Measurements from ENCODE around the gene CLIP3.

The CLIP3 gene

DNA sequence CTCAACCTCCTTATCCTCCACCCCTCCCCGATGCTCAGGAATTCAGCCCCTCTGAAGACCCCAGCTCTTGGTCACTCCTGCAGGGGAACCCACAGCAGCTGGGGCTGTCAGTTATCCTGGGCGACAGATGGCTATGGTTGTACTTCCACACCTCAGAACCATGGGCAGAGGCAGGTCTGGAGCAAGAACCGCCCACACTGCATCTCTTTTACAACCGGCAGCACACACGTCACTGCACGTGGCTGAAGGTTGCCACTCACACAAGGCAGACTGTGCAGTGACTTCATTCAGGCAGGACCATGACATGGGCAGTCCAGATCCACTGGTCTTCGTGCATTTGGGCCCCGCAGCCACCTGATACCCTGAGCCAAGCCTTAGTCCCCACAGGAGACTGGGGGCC is 59.2 kb downstream of the CLIP3 start:
- peaks cover 4% of the 10 kb centered on the region; the same call in 1 of the 2 replicates for H3K27me3 ChIP-seq (ENCODE audit: insufficient read depth, low read length)
- no peaks in the 10 kb centered on the region for H3K36me3 ChIP-seq (ENCODE audit: insufficient read depth, low read length)
- no peak overlapping the region for H3K4me3 ChIP-seq (ENCODE audit: low read depth, low read length)
- no peak overlapping the region for H3K27ac ChIP-seq (ENCODE audit: low read depth, low read length)
- H3K4me1 ChIP-seq (ENCODE audit: control insufficient read depth, insufficient read depth, low read length, unreplicated experiment): no peaks in the 10 kb centered on the region
- no peaks in the 10 kb centered on the region for H3K79me2 ChIP-seq (ENCODE audit: control insufficient read depth, insufficient read depth, low read length, unreplicated experiment)
- H2AFZ ChIP-seq (ENCODE audit: low read length, unreplicated experiment): no peak overlapping the region

DNA sequence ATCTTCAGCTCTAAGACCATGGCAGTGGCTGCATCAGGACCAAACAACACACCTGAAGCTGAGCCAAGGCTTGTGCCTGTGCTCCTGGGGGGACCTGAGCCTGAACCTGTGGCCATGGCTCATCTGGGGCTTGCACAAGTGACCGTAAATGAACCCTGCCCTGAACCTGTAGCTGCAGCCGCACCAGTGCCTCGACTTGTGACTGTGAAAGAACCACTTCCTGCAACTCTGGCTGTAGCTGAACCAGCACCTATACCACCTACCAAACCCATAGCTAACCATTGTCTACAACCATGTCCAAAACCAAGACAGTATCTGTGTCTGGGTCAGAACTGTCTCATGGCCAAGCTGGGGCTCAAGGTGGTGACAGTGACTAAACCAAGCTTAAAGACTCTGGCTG is 65.9 kb downstream of the CLIP3 start:
- H3K79me2 ChIP-seq (ENCODE audit: control insufficient read depth, insufficient read depth, low read length, unreplicated experiment): no peaks in the 10 kb centered on the region
- no peak overlapping the region for H3K27ac ChIP-seq (ENCODE audit: low read depth, low read length)
- H3K36me3 ChIP-seq (ENCODE audit: insufficient read depth, low read length): no peaks in the 10 kb centered on the region
- no peaks in the 10 kb centered on the region for H3K4me1 ChIP-seq (ENCODE audit: control insufficient read depth, insufficient read depth, low read length, unreplicated experiment)
- H3K4me3 ChIP-seq (ENCODE audit: low read depth, low read length): no peak overlapping the region
- H3K27me3 ChIP-seq (ENCODE audit: insufficient read depth, low read length): 0 out of 2 replicates have a peak, but pooled peaks cover 7% of the 10 kb centered on the region
- H2AFZ ChIP-seq (ENCODE audit: low read length, unreplicated experiment): no peak overlapping the region

Measured in ACC112 (cell line).